Measurements from ENCODE around the gene OR11H1.
"Not testable (repeated sequence)": the region's sequence is repeated elsewhere in the genome, so short reads cannot be mapped to it uniquely, and the experiment has no call there.

OR11H1 gene, protein sequence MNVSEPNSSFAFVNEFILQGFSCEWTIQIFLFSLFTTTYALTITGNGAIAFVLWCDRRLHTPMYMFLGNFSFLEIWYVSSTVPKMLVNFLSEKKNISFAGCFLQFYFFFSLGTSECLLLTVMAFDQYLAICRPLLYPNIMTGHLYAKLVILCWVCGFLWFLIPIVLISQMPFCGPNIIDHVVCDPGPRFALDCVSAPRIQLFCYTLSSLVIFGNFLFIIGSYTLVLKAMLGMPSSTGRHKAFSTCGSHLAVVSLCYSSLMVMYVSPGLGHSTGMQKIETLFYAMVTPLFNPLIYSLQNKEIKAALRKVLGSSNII

DNA sequence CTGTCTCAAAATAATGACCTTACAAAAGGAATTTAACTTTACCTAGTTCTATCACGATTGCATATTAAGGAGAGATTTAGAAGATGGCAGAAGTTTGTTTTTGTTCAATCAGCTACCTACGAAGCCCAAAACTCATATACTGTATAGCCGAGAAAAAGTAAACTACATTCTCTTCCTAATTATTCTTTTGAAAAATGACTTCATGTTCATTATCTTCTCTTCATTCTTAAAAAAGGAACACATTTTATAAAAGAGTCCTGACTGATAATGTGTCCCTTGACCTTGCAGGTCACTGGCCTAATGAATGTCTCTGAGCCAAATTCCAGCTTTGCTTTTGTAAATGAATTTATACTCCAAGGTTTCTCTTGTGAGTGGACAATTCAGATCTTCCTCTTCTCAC is at the start of gene OR11H1:
Gene OR11H1 (plus strand): TSS at position 301 of the 400 bp plus-strand sequence. CDS start 0 bp downstream, at position 301.
- DNase-seq = not testable (repeated sequence)

DNA sequence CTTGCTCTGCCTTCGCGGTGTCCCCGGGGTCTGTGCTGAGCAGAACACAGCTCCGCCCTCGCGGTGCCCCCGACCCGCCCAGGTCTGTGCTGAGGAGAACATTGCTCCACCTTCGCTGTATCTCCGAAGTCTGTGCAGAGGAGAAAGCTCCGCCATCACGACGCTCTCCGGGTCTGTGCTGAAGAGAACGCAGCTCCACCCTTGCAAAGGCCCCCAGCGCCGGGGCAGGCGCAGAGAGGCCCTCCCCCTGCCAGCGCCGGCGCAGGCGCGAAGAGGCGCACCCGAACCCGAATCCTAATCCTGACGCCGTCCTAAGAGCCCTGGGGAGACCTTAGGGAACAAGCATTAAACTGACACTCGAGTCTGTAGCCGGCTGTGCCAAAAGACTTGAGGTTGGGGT is 18.0 kb upstream of the OR11H1 start:
- DNase-seq = not testable (repeated sequence)

DNA sequence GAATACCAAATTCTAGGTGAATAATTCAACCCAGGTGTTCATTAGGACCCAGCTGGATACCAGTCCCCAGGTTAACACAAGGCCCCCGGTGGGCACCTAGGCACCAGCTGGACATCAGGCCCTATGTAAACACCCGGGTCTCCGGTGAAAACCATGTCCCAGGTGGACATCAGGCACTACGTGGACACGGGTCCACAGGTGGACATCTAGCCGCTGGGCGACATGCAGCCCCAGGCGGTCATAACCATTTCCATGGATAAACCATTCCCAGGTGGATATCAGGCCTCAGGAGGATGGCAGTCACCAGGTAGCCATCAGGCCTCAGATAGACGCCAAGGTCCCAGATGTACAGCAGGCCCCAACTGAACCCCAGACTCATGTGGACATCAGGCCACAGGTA is 12.1 kb upstream of the OR11H1 start:
- DNase-seq = not testable (repeated sequence)

DNA sequence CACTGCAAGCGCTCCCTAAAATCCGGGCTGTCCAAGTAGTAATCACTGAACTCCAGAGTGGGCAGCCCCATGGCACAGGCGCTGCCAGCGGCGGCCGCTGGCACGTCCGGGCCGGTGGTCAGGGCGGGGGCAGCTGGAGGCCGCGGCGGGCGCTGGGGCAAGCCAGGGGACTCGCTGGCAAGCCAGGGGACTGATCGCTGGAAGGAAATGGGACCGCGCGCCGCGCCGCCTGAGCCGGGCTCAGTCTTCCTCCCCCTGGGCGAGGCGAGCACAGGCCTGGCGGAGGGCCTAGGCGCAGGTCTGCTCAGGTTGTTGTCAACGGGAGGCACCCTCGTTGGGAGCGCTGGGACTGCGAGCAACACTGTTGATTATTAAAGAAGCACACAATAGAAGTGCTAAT is 25.8 kb downstream of the OR11H1 start:
- DNase-seq = not testable (repeated sequence)

DNA sequence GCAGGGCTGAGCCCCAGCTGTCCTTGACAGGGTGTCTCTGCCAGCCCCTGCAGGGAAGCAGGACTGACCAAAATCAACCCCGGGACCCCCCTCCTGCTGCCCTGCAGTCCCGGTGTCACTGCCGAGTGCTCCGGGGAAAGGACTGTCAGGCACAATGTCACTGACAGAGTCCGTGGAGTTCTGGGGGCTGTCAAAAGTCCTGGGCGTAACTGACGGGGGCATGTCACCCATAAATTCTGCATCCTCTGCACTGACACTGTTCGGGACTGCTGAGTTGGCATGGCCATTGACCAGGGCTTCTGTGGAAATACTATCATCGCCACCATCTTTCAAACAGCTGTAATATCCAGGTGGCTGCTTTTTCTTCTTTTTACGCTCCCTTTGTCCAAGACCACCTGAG is 35.5 kb downstream of the OR11H1 start:
- DNase-seq = not testable (repeated sequence)

DNA sequence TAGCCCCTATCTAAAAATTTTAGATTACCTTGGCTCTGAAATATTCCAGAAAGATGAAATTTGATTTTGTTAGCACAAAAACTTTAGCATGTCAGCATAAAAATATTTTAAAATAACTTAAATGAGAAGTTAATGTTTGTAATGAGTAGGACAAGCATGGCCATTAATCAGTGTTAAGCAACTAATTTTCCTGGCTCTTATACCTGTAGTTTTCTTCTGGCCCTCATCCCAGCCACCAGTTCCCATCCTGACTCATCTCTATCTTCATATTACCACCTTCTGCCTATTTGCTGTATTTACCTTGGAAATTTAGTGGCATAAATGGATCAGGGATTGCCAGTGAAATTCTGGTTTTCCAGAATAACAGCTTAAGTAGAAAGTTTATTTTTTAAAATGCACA is 37.1 kb downstream of the OR11H1 start:
- DNase-seq = not testable (repeated sequence)

All from SW 1271 (cell line).